Fibroblast of pulmonary artery (primary cell): ENCODE results near the gene TSPAN7.

Experiments used
- DNase-seq: peaks from one replicate; pipeline ENCODE4 v3.0.0-alpha.2; 2010; ENCODE audit warnings: low read depth
- H3K4me3 ChIP-seq: replicated peaks from 2 replicates; pipeline ENCODE4 v1.5.1; 2011; ENCODE audit warnings: low read depth, mild to moderate bottlenecking, control low read depth, low read length, moderate library complexity
- CTCF ChIP-seq: IDR thresholded peaks from 2 replicates; pipeline ENCODE4 v1.5.1; 2011; ENCODE audit warnings: mild to moderate bottlenecking, control low read depth, low read length, inconsistent platforms; ENCODE audit errors: missing control alignments

TSPAN7 gene

GRCh38 chrX:38649674-38650647, 88.6 kb downstream of the TSPAN7 start:
- H3K4me3 ChIP-seq: no peak overlapping the region
- no peak for DNase-seq
- no peak for TF ChIP-seq CTCF

- no peak for DNase-seq
- TF ChIP-seq CTCF: no peak
- no peak overlapping the region for H3K4me3 ChIP-seq
Observed at GRCh38 chrX:38651625-38652601, 90.6 kb downstream of the TSPAN7 start.

- TF ChIP-seq CTCF: no peak
- DNase-seq: no peak
- H3K4me3 ChIP-seq: no peak overlapping the region
Observed at GRCh38 chrX:38652934-38653442, 91.6 kb downstream of the TSPAN7 start.

- DNase-seq: peak; percentile 53
- no peak overlapping the region for H3K4me3 ChIP-seq
- TF ChIP-seq CTCF: peak; percentile 50
Observed at GRCh38 chrX:38654302-38654701, 93.0 kb downstream of the TSPAN7 start.

GRCh38 chrX:38656350-38656915, 95.1 kb downstream of the TSPAN7 start:
- no peak overlapping the region for H3K4me3 ChIP-seq
- DNase-seq: no peak
- TF ChIP-seq CTCF: no peak

- no peak overlapping the region for H3K4me3 ChIP-seq
- DNase-seq: no peak
- no peak for TF ChIP-seq CTCF
Observed at GRCh38 chrX:38657562-38657961, 96.2 kb downstream of the TSPAN7 start.
